Kasumi-1 (cell line): ENCODE results near the gene CWH43.
"Not testable (repeated sequence)": the region's sequence is repeated elsewhere in the genome, so short reads cannot be mapped to it uniquely, and the experiment has no call there.

Experiments
- DNase-seq, 2 experiments: peaks; one replicate each; lab custom pipeline; 2025; lab: John Stamatoyannopoulos, UW

CWH43 gene

GRCh38 chr4:48985976-48986653 lies at the start of gene CWH43:
TSS of gene CWH43 (plus strand) at chr4:48986275. CDS start at chr4:48986430, 155 bp downstream.
- DNase-seq, result no peak

GRCh38 chr4:48937033-48937432 lies 49.0 kb upstream of the CWH43 start:
- no peak for DNase-seq

- DNase-seq, result no peak
Observed at GRCh38 chr4:48938831-48939230, 47.2 kb upstream of the CWH43 start.

- DNase-seq, result no peak
Observed at GRCh38 chr4:48939785-48940184, 46.3 kb upstream of the CWH43 start.

GRCh38 chr4:48943387-48943786 lies 42.7 kb upstream of the CWH43 start:
- no peak for DNase-seq

GRCh38 chr4:48944252-48944651 lies 41.8 kb upstream of the CWH43 start:
- peak in 1 of 2 experiments; percentile 28 for DNase-seq

- DNase-seq, result peak in 1 of 2 experiments; percentile 33
Observed at GRCh38 chr4:48944756-48945241, 41.3 kb upstream of the CWH43 start.

GRCh38 chr4:48945981-48946380 lies 40.1 kb upstream of the CWH43 start:
- no peak for DNase-seq

GRCh38 chr4:48947731-48948130 lies 38.3 kb upstream of the CWH43 start:
- no peak for DNase-seq

- DNase-seq, result no peak
Observed at GRCh38 chr4:48949086-48949485, 37.0 kb upstream of the CWH43 start.

- no peak for DNase-seq
Observed at GRCh38 chr4:48949518-48950219, 36.4 kb upstream of the CWH43 start.

GRCh38 chr4:48954314-48954713 lies 31.8 kb upstream of the CWH43 start:
- DNase-seq, result no peak

GRCh38 chr4:48957366-48957765 lies 28.7 kb upstream of the CWH43 start:
- not testable (repeated sequence) for DNase-seq

GRCh38 chr4:48958582-48958981 lies 27.5 kb upstream of the CWH43 start:
- DNase-seq, result no peak

GRCh38 chr4:48960988-48961635 lies 25.0 kb upstream of the CWH43 start:
- DNase-seq, result no peak

GRCh38 chr4:48962636-48963035 lies 23.4 kb upstream of the CWH43 start:
- no peak for DNase-seq

GRCh38 chr4:48963042-48963679 lies 22.9 kb upstream of the CWH43 start:
- peak; percentile 95 to 98 for DNase-seq

GRCh38 chr4:48967101-48967500 lies 19.0 kb upstream of the CWH43 start:
- DNase-seq, result no peak

GRCh38 chr4:48967631-48968030 lies 18.4 kb upstream of the CWH43 start:
- DNase-seq, result no peak

GRCh38 chr4:48968814-48969213 lies 17.3 kb upstream of the CWH43 start:
- no peak for DNase-seq

GRCh38 chr4:48970471-48970921 lies 15.6 kb upstream of the CWH43 start:
- DNase-seq, result peak in 1 of 2 experiments; percentile 16

- DNase-seq, result no peak
Observed at GRCh38 chr4:48974979-48975640, 11.0 kb upstream of the CWH43 start.
